ENCODE data around the gene CDKAL1.
A peak's percentile ranks its signal among the peaks of the same experiment; 100 is the strongest.

DNA sequence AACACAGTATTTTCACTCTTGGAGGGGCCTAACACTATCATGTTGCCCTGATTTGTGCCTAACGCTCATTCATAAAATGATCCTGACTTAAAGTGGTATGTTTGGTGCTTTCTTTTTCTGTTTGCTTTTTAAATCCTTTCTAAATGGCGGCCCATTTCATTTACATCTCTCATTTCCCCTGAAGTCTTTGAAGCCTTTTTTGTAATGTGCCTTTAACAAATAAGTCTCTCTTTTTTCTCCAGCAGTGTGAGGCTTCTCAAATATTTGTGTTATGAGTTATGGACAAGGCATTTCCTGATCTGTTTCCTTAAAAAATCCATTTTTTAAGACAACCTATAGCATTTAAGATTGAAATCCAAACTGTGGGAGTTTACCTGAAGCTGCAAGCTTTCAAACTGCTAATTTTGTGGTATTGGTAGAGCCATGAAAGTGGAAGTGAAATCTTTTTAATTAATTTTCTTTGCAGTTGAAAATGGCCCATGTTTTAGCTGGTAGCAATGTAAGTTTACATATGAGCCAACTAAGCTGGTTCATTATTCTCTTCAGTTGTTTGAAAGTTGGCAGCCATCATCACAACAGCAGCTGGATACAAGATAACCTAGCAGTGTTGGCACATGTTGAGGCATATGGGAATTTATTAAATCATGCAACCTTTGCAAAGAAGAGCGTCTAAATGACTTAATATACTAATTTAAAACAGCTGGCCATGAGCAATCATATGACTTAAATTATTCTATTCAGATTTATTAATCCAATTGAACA is 469.7 kb downstream of the CDKAL1 start:
- TF ChIP-seq, protein P1, sequence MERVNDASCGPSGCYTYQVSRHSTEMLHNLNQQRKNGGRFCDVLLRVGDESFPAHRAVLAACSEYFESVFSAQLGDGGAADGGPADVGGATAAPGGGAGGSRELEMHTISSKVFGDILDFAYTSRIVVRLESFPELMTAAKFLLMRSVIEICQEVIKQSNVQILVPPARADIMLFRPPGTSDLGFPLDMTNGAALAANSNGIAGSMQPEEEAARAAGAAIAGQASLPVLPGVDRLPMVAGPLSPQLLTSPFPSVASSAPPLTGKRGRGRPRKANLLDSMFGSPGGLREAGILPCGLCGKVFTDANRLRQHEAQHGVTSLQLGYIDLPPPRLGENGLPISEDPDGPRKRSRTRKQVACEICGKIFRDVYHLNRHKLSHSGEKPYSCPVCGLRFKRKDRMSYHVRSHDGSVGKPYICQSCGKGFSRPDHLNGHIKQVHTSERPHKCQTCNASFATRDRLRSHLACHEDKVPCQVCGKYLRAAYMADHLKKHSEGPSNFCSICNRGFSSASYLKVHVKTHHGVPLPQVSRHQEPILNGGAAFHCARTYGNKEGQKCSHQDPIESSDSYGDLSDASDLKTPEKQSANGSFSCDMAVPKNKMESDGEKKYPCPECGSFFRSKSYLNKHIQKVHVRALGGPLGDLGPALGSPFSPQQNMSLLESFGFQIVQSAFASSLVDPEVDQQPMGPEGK (CRISPR knock-in tag; IDR thresholded peaks at IDR 0.05; ENCODE audit: borderline replicate concordance), result no peak
- TF ChIP-seq CSDC2 (CRISPR knock-in tag; IDR thresholded peaks at IDR 0.05) (no peak), ESRRG (CRISPR knock-in tag; IDR thresholded peaks at IDR 0.05) (no peak), TCF4 (CRISPR knock-in tag; IDR thresholded peaks at IDR 0.05; ENCODE audit: borderline replicate concordance) (peak; percentile 95), PPARA (CRISPR knock-in tag; IDR thresholded peaks at IDR 0.05; ENCODE audit: borderline replicate concordance) (no peak), ZNF8 (CRISPR knock-in tag; IDR thresholded peaks at IDR 0.05) (no peak), ZNF565 (CRISPR knock-in tag; conservative IDR thresholded peaks at IDR 0.05; ENCODE audit: low read depth) (no peak), ARNTL (CRISPR knock-in tag; IDR thresholded peaks at IDR 0.05; ENCODE audit: borderline replicate concordance, low read depth) (no peak), OSR1 (CRISPR knock-in tag; IDR thresholded peaks at IDR 0.05) (no peak), RARB (CRISPR knock-in tag; IDR thresholded peaks at IDR 0.05) (no peak)
- TF ChIP-seq, protein P2, sequence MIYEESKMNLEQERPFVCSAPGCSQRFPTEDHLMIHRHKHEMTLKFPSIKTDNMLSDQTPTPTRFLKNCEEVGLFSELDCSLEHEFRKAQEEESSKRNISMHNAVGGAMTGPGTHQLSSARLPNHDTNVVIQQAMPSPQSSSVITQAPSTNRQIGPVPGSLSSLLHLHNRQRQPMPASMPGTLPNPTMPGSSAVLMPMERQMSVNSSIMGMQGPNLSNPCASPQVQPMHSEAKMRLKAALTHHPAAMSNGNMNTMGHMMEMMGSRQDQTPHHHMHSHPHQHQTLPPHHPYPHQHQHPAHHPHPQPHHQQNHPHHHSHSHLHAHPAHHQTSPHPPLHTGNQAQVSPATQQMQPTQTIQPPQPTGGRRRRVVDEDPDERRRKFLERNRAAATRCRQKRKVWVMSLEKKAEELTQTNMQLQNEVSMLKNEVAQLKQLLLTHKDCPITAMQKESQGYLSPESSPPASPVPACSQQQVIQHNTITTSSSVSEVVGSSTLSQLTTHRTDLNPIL (CRISPR knock-in tag; IDR thresholded peaks at IDR 0.05; ENCODE audit: low read depth), result 0 out of 2 replicates have a peak, but pooled peaks have one; percentile 21
- TF ChIP-seq, protein P3, sequence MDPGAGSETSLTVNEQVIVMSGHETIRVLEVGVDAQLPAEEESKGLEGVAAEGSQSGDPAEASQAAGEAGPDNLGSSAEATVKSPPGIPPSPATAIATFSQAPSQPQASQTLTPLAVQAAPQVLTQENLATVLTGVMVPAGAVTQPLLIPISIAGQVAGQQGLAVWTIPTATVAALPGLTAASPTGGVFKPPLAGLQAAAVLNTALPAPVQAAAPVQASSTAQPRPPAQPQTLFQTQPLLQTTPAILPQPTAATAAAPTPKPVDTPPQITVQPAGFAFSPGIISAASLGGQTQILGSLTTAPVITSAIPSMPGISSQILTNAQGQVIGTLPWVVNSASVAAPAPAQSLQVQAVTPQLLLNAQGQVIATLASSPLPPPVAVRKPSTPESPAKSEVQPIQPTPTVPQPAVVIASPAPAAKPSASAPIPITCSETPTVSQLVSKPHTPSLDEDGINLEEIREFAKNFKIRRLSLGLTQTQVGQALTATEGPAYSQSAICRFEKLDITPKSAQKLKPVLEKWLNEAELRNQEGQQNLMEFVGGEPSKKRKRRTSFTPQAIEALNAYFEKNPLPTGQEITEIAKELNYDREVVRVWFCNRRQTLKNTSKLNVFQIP (CRISPR knock-in tag; IDR thresholded peaks at IDR 0.05; ENCODE audit: borderline replicate concordance, low read depth), result no peak
- TF ChIP-seq, protein P4, sequence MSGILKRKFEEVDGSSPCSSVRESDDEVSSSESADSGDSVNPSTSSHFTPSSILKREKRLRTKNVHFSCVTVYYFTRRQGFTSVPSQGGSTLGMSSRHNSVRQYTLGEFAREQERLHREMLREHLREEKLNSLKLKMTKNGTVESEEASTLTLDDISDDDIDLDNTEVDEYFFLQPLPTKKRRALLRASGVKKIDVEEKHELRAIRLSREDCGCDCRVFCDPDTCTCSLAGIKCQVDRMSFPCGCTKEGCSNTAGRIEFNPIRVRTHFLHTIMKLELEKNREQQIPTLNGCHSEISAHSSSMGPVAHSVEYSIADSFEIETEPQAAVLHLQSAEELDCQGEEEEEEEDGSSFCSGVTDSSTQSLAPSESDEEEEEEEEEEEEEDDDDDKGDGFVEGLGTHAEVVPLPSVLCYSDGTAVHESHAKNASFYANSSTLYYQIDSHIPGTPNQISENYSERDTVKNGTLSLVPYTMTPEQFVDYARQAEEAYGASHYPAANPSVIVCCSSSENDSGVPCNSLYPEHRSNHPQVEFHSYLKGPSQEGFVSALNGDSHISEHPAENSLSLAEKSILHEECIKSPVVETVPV (CRISPR knock-in tag; IDR thresholded peaks at IDR 0.05), result no peak

Data from SK-N-SH treated with all-trans-retinoic acid at 6 μM for 48 hours (cell line).